RWPE1 (cell line): ENCODE measurements around the gene ZNF555.
"Not testable (repeated sequence)": the region's sequence is repeated elsewhere in the genome, so short reads cannot be mapped to it uniquely, and the experiment has no call there.

Experiments used
- CTCF ChIA-PET: fragments of 350-600 bp; sonication (Branson Sonifier 250); formaldehyde crosslinking; extraction: SDS; loops from one replicate; lab custom pipeline; 2021; lab: Yijun Ruan, JAX
- POLR2A ChIA-PET: fragments of 400-600 bp; formaldehyde crosslinking; extraction: SDS; loops from one replicate; lab custom pipeline; 2020; ENCODE audit warnings: antibody characterized with exemption; ENCODE audit not compliant: low non-redundant PET; lab: Yijun Ruan, JAX
- DNase-seq: peaks from one replicate; pipeline ENCODE4 v3.0.0; 2012; ENCODE audit warnings: low spot score
- H3K27ac ChIP-seq: fragments of 450-650 bp; 2 replicates; pipeline ENCODE4 v1.5.1; 2017
- TF ChIP-seq, protein P1 (sequence below): fragments of 450-650 bp; conservative IDR thresholded peaks from 2 replicates; pipeline ENCODE4 v1.5.1; 2017; ENCODE audit warnings: low read depth, mild to moderate bottlenecking

Gene ZNF555

DNA sequence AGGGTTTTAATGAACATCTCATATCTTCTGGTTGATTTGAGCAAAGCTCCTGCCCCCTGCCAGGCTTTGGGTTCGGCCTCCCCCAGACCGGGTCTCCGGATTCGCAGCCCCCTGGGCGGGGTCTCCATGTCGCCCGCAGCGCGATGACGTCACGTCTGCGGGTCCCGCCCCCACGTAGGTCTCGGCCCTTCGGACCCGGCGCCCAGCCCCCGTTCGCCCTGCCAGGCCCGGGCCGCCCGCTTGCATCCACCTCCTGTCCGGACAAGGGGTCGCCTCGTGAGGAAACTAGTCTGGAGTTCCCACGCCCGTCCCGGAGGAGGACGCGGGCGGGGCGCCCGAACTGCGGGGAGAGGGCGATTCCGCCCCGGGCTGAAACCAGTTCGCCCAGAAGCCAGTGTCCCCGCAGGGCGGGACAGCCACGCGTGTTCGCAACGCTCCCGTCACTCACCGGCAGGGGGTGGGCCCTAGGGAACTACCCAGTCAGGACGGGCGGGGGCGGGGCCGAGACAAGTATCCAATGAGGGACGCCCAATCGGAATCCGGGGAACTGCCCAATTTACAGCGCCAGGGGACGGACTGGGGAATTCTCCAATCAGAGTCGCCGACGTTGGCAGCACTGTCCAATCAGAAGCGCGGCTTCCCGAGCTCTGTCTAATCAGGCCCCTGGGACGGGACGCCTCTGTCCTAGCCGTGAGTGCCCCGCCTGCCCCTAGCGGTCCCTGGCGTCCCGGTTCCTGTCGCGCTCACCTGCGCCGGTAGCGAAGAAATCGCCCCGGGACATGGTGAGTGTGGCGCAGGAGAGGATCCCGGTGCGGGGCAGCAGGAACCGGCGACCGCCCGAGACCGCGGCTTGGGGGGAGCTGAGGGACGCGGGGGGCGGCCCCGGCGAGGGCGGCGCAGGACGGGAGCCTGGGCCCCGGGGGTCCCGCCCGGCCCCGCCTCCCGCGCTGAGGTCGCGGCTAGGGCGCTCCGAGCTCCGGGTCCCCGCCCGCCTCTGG is at the start of gene ZNF555:
ZNF555 (plus strand) TSS at position 682 of the 998 bp plus-strand sequence; CDS start at position 780, 98 bp downstream.
- TF ChIP-seq, protein P1, sequence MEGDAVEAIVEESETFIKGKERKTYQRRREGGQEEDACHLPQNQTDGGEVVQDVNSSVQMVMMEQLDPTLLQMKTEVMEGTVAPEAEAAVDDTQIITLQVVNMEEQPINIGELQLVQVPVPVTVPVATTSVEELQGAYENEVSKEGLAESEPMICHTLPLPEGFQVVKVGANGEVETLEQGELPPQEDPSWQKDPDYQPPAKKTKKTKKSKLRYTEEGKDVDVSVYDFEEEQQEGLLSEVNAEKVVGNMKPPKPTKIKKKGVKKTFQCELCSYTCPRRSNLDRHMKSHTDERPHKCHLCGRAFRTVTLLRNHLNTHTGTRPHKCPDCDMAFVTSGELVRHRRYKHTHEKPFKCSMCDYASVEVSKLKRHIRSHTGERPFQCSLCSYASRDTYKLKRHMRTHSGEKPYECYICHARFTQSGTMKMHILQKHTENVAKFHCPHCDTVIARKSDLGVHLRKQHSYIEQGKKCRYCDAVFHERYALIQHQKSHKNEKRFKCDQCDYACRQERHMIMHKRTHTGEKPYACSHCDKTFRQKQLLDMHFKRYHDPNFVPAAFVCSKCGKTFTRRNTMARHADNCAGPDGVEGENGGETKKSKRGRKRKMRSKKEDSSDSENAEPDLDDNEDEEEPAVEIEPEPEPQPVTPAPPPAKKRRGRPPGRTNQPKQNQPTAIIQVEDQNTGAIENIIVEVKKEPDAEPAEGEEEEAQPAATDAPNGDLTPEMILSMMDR = peak; percentile 57
- POLR2A ChIA-PET = interaction anchor here (0.6 kb wide), 1 partner anchor 60 kb away, joined by 3 read pairs; the partner anchor contains the start of gene ZNF57
- CTCF ChIA-PET = interaction anchor here (0.5 to 0.7 kb wide), 2 partner anchors 33 to 97 kb away, joined by 4 to 6 read pairs; no protein-coding TSS in a partner anchor
- H3K27ac ChIP-seq = peak within 1 kb of the TSS; percentile 86
- DNase-seq = peak; percentile 100

DNA sequence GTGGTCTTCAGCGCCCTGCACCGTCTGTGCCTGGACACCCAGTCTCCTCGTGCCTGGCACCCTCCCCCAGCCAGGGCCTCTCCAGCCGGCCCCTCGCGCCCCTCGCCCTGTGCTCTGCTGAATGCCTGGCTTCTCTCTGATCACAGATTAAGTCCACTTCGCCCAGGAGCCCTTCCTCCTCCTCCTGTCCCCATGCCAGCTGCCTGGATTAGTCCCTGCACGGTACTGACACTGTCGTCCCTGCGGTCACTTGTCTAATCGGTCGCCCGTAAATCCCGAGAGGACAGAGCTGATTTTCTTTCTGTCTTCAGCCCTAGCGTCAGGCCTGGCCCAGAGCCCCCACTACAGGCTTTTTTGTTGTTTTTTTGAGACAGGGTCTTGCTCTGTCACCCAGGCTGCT is 49.4 kb upstream of the ZNF555 start:
- no peak for DNase-seq
- H3K27ac ChIP-seq = no peak overlapping the region
- POLR2A ChIA-PET = no interaction called here
- TF ChIP-seq, protein P1 = no peak
- CTCF ChIA-PET = no interaction called here

DNA sequence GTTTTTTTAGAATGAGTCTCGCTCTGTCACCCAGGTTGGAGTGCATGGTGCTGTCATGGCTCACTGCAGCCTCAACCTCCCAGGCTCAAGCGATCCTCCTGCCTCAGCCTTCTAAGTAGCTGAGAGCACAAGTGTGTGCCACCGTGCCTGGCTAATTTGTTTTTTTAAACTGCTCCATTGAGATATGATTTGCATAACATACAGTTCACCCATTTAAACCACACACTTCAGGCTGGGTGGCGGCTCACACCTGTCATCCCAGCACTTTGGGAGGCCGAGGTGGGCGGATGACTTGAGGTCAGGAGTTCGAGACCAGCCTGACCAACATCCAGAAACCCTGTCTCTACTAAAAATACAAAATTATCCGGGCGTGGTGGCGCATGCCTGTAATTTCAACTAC is 48.6 kb upstream of the ZNF555 start:
- POLR2A ChIA-PET, CTCF ChIA-PET: not testable (repeated sequence)

DNA sequence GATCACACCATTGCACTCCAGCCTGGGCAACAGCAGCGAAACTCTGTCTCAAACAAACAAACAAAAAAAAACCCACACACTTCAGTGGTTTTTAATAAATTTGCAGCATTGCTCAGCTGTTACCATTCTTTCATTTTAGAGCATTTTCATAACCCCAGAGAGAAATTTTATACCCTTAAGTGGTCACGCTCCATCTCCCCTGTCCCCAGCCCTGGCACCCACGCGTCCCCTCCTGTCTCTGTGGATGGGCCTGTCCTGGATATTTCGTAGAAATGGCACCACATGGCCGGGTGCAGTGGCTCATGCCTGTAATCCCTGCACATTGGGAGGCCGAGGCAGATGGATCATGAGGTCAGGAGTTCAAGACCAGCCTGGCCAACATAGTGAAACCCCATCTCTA is 48.1 kb upstream of the ZNF555 start:
- POLR2A ChIA-PET = no interaction called here
- no peak for DNase-seq
- TF ChIP-seq, protein P1 = no peak
- H3K27ac ChIP-seq = no peak overlapping the region
- CTCF ChIA-PET = no interaction called here

More for the DNA sequence above, 48.6 kb upstream of the ZNF555 start:
- H3K27ac ChIP-seq, DNase-seq: not testable (repeated sequence)

DNA sequence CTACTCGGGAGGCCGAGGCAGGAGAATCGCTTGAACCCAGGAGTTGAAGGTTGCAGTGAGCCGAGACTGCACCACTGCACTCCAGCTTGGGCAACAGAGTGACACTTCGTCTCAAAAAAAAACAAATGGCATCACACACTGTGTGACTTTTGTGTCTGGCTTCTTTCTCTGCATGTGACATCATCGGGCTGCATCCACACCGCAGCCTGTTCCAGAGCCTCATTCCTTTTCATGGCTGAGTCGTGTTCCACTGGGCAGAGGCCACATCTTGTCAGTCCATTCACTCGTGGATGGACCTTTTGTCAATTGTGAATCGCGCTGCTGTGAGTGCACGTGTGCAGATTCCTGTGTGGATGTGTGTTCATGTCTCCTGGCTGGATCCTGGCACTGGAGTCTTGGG is 47.7 kb upstream of the ZNF555 start:
- DNase-seq = no peak
- H3K27ac ChIP-seq = no peak overlapping the region
- TF ChIP-seq, protein P1 = no peak
- ChIA-PET POLR2A (no interaction called here), CTCF (no interaction called here)

DNA sequence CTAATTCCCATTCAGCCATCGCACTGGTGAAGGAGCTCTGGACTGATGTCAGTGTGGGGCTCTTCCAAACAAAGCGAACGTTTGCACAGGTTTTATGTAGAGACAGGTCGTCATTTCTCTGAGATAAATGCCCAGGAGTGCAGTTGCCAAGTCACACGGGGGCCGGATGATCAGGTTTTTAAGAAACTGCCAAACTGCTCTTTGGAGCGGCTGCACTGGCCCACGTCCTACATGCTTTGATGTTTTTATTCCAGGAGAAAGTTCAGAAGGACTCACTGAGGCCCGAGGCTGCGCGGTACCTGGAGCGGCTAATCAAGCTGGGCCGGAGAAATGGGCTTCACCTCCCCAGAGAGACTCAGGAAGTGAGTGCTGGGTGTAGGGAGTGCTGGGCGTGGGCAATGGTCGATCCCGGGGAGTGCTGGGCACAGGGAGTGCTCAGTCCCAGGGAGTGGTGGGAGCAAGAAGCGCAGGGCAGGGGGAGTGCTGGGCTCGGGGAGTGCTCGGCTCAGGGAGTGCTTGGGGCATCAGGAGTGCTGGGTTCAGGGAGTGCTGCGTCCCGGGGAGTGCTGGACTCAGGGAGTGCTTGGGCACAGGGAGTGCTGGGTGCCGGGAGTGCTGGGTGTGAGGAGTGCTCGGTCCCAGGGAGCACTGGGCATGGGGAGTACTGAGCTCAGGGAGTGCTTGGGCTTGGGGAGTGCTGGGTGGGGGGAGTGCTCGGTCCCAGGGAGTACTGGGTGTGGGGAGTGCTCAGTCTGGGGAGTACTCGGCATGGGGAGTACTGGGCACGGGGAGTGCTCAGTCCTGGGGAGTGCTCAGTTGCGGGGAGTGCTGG is 45.2 kb upstream of the ZNF555 start:
- CTCF ChIA-PET = no interaction called here

More for the DNA sequence above, 45.2 kb upstream of the ZNF555 start:
- no peak overlapping the region for H3K27ac ChIP-seq
- TF ChIP-seq, protein P1 = no peak
- DNase-seq = no peak
- POLR2A ChIA-PET = no interaction called here
